Smooth muscle cell of the pulmonary artery (primary cell): ENCODE results near the gene LHFPL6. TPM values are rescaled to one million over a fixed set of nuclear protein-coding genes. Genes with fewer than 3 reads are reported as not detected.

Source experiments
- total RNA-seq: library from RNA; depleted of rRNA; stranded (reverse); fragments of >200 nt; gene quantifications from 2 replicates; pipeline ENCODE4 v1.2.3, GENCODE V29; 2014

The LHFPL6 gene
- 55.8 and 121 TPM in 2 replicates for total RNA-seq

DNA sequence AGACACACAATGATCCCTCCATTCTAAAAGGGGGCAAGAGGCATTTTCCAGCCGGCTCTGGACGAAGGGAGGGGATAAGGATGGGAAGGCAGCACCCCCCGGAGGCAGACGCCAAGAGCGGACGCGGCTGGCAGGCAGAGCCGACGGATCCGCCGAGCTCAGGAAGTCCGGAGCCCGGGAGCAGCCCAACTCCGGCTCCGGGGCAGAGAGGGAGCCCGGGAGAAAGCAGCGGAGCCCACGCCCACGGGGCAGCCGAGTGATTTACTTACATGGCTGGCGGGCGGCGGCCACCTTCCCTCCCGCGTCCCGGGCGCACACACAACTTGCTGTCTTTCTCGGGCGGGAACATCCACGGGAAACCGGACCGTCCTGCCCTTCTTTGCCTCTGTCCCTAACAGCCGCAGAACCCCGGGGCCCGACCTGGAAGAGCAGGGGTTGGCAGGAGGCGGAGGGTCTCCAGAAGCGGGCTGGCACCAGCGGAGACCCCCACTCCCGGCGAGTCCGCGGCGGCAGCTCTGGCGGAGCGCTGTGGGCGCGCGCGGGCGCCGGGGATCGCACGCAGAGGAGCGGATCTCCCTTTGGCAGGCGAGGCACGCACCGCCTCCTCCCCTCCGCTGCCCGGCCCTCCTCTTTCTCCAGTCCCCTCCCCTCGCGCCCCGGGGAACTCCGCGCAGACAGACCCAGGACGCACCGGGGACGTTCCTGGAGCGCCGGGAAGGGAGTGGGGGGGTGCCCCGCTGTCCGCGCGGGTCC, at the start of gene LHFPL6:
TSS of gene LHFPL6 (minus strand) at position 580 of the 753 bp plus-strand sequence.

Other genes starting within 250 kb of the LHFPL6 start
- gene COG6, start 52.5 kb upstream of the LHFPL6 start, total RNA-seq: 39.3 and 45.7 TPM in 2 replicates